ENCODE measurements around the gene CRADD.

CRADD gene

GRCh38 chr12:93673084-93673483 is 4.1 kb upstream of the CRADD start:
- no peak for FAIRE-seq

GRCh38 chr12:93674386-93674785 is 2.8 kb upstream of the CRADD start:
- FAIRE-seq, result no peak

DNA sequence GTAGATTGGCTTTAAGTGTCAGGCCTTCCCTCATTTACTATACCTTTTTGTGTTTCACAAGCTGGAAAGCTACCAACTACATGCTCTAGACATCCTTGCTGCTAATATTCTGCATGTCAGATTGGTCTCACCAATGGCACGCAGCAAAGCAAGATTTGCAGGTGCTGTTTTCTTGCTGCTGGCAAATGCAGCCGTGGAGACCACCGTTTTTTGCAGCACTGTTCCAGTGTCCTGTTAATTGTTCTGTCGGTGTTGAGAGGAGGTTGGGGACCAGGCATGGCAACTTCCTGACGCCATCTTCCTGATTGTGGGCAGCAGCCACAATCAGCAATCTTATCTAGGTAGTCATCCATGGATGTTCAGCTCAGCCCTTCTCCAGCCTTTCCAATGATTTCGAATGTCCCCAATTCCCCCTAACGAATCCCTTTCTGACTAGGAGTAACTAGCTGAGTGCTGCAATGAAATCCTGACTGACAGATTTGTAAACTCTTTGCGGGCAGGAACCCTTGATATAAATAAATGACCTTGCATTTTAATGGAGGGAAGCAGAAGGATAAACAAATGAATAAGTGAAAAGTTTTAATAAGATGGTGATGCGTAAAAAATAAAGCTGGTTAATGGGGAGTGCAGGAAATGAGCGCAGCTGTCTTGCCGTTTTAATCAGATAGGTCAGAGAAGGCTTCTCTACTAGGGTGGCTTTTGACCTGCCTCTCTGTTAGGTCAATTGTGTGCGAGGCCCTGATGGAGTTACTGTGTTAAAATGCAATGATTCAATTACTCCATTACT is 574 bp upstream of the CRADD start:
- FAIRE-seq, result no peak

DNA sequence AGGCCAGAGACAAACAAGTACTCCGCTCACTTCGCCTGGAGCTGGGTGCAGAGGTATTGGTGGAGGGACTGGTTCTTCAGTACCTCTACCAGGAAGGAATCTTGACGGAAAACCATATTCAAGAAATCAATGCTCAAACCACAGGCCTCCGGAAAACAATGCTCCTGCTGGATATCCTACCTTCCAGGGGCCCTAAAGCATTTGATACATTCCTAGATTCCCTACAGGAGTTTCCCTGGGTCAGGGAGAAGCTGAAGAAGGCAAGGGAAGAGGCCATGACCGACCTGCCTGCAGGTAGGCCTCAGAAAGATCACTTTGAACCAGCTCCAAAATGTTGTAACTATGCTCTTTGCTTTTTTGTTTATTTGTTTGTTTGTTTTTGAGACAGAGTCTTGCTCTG is 1.6 kb downstream of the CRADD start:
- FAIRE-seq, result no peak

- FAIRE-seq, result no peak
Measured at GRCh38 chr12:93679308-93679925, 2.2 kb downstream of the CRADD start.

DNA sequence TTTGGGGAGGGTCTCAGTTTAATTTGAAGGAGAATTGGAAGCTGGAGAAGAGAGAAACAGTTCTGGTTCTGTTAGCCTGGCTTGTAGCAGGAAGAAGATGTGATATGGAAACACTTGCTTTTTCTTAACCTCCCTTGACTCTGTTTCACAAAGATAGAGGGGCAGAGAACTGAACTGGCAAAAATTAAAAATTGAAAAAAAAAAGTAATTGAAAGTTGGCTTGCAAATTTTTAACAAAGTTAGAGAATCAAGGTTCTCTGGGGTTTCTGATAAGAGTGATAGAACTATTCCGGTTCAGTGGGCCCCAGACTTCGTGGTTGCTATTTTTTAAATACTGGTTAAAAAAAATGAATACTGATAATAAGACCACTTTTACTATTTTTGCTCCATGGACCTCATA is 2.8 kb downstream of the CRADD start:
- no peak for FAIRE-seq

- no peak for FAIRE-seq
Measured at GRCh38 chr12:93682846-93683261, 5.7 kb downstream of the CRADD start.

DNA sequence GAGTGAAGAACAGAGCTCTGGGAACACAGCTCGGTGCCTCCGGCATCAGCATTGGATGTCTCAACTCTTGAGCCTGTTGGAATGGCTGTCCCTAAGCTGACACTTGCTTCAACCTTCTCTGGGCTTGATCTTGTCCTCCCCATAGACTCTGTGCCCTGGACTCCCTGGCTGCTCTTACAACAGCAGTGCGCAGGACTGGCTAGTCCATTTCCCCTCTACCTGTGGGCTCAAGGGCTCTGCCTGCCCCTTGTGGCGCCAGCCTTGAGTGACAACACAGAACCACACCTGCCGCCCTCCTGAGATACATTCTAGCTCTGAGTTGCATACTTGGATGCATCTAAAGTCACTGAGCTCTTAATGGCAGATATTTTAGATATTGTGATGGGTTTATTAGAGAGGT is 6.2 kb downstream of the CRADD start:
- FAIRE-seq, result no peak

DNA sequence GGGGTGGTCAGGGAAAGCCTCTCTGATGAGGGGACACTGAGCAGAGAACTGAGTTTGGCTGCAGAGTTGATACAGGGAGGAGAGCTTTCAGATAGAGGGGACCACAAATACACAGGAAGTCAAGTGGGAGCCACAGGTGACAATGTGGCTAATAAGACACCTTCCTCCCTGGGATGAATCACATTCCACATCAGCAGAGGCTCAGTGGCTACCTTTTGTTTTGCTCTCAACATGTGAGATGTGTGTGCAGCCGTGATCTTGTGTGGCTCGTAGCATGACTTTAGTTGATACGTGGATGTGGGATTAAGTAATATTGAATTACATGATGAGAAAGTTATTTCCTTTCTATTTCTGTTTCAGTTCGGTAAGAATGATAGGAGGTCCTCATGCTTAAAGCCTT is 7.5 kb downstream of the CRADD start:
- FAIRE-seq, result no peak

DNA sequence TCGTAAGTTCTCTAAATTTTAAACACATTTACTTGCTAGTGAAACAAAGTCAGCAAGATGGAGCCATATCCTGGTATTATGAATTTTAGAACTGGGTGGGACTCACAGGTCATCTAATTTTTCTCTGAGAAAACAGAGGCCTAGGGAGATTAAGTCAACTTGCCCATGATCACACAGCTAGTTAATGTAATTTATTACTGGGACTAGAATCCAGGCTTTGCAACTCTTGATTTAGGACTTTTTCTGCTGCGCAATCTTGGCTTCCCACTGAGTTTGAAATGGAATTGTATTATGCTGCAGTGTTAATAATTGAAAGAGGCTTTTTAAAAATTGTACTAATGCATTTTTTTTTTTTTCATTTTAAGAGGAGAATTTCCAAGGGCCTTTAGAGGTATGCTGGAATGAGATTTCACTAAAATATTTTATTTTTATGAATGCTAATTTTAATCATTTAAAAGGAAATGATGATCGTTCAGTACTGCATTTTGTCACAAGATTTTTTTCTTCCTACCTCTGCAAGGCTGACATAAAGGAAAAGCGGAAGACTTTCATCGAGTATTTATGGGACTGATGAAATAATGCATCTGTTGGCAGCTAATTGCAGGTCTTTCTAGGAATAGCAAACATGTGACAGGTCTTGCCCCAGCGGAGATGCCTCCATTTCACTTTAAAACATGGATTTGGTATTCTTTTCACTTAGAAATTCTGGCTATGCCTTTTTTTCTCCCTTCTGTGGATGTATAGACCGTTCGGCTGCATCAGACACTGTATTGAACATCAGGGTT is 9.6 kb downstream of the CRADD start:
- FAIRE-seq, result no peak

- FAIRE-seq, result no peak
Measured at GRCh38 chr12:93689076-93689834, 12.1 kb downstream of the CRADD start.

- no peak for FAIRE-seq
Measured at GRCh38 chr12:93696462-93696861, 19.3 kb downstream of the CRADD start.

GRCh38 chr12:93698307-93699092 is 21.3 kb downstream of the CRADD start:
- FAIRE-seq, result peak; percentile 73

GRCh38 chr12:93699271-93700145 is 22.3 kb downstream of the CRADD start:
- FAIRE-seq, result no peak

- no peak for FAIRE-seq
Measured at GRCh38 chr12:93702707-93703315, 25.6 kb downstream of the CRADD start.

DNA sequence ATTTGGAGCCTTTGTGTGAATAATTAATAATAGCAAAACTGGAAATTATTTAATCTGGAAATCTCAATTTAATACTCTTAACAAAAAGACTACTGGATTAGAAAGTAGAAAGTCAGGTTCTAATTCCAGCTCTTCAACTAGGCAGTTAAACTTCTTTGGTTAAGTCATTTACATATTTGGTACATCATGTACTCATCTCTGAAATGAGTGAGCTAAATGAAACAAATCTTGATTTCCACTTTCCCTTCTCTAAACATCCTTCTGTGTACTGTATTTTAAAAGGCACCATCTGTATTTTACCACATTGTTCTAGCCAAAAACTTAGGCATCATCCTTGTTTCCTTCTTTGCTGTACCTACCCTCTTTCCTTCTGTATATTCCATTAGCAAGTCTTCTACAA is 26.9 kb downstream of the CRADD start:
- no peak for FAIRE-seq

DNA sequence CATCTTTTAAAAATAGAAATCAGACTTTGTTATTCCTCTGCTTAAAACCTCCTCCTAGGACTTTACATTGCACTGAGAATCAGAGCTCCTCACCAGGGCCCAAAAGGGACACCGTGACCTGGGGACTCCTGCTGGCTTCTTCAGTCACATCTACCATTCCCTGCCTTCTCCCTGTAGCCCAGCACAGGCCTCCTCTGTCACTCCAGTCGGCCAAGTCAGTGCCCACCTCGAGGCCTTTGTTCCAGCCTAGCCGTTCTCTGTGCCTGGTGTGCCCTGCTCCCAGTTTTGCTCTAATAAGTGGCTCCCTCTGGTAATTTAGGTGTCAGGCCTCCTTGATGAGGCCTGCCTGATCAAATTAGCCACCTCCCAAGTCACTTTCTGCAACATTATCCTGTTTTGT is 27.4 kb downstream of the CRADD start:
- FAIRE-seq, result no peak

GRCh38 chr12:93705237-93705636 is 28.1 kb downstream of the CRADD start:
- FAIRE-seq, result no peak

GRCh38 chr12:93706387-93706786 is 29.2 kb downstream of the CRADD start:
- no peak for FAIRE-seq

DNA sequence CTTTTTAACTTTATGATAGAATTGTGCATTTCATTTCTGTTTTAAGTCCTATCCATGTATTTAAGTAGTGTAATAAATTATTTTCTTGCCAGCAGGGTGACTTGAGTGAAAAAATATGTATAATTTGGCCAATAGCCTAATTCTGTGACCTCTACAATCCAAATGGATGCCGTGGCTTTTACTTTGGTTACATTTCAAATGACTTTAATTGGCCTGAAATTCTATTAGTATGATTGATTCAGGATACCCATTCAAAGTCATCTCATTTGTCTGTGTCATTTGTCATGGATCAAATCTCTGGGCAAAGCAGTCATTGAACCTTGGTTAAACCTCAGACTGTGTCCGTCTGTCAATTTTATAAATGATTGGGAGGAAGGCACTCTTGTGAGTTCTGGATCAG is 29.6 kb downstream of the CRADD start:
- no peak for FAIRE-seq

DNA sequence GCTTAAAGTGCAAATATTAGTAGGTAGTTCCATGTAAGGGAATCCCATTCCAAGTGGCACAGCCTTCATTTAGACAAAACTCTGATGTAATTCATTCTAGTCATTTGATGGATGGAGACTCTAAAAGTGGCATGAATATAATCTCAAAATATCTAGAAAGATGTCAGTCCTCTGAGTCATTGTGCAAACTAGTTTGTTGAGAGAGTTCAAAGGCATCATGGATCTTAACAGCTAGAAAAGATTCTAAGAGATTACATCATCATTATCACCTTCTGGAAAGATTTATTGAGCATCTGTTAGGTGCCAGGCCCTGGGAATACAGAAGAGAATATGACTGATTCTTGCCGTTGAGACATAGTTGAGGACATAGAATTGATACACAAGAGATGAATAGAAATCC is 30.7 kb downstream of the CRADD start:
- FAIRE-seq, result no peak

Data from endometrium (tissue), 2 donors.